Tibial nerve (tissue), 4 donors: ENCODE measurements around the gene CDK15. TPM values are rescaled to one million over a fixed set of nuclear protein-coding genes. Genes with fewer than 3 reads are reported as not detected.

Experiments
- DNase-seq, 2 donors: peaks; one replicate each; pipeline ENCODE4 v3.0.0-alpha.2; 2019; ENCODE audit warnings: low spot score in 2 of 2
- H3K27ac ChIP-seq, 4 donors: fragments of 200-600 bp; sonication (generic) in 3 of 4; one replicate each; pipeline ENCODE4 v1.5.1; 2017 to 2019; ENCODE audit warnings: mild to moderate bottlenecking in 1 of 4
- H3K27me3 ChIP-seq, 2 donors: fragments of 200-600 bp; sonication (generic) in 1 of 2; one replicate each; pipeline versions ENCODE4 v1.5.1 to v1.6.0; 2017 to 2019
- H3K36me3 ChIP-seq, 3 donors: fragments of 200-600 bp; sonication (generic); one replicate each; pipeline ENCODE4 v1.5.1; 2018 to 2019
- H3K4me1 ChIP-seq, 4 donors: fragments of 200-600 bp; sonication (generic) in 3 of 4; one replicate each; pipeline ENCODE4 v1.5.1; 2017 to 2019
- H3K4me3 ChIP-seq, 4 donors: fragments of 200-600 bp; sonication (generic) in 3 of 4; one replicate each; pipeline ENCODE4 v1.5.1; 2017 to 2019; ENCODE audit warnings: mild to moderate bottlenecking in 1 of 4, moderate library complexity in 1 of 4
- H3K9me3 ChIP-seq, 4 donors: fragments of 200-600 bp; sonication (generic) in 3 of 4; one replicate each; pipeline ENCODE4 v1.5.1; 2017 to 2019
- CTCF ChIP-seq, 5 experiments: fragments of 200-600 bp in 3 of 5; fragments of 450-650 bp in 2 of 5; sonication (generic) in 3 of 5; IDR thresholded peaks; one replicate each; pipeline ENCODE4 v1.5.1; 2016 to 2019; ENCODE audit warnings: antibody characterized with exemption in 5 of 5, mild to moderate bottlenecking in 3 of 5, moderate library complexity in 2 of 5
- EP300 ChIP-seq, 2 donors: sonication (generic); formaldehyde crosslinking; IDR thresholded peaks; one replicate each; pipeline ENCODE4 v1.6.1; 2017; ENCODE audit warnings: antibody characterized with exemption in 2 of 2, mild to moderate bottlenecking in 1 of 2
- POLR2A ChIP-seq, 2 donors: fragments of 450-650 bp; IDR thresholded peaks; one replicate each; pipeline ENCODE4 v1.6.1; 2017; ENCODE audit warnings: antibody characterized with exemption in 2 of 2, mild to moderate bottlenecking in 2 of 2, moderate library complexity in 2 of 2
- WGBS, 2 donors: methylation state at CpG; one replicate each; pipeline ENCODE4 v1.1.5; 2018; 5-methylcytosine and 5-hydroxymethylcytosine counted together
- total RNA-seq, 4 donors: library from RNA; depleted of rRNA; stranded (reverse); fragments of >200 nt; gene quantifications; one replicate each; pipeline ENCODE4 v1.1.0, GENCODE V29; 2016

Gene CDK15
- total RNA-seq, 4 donors from 2014 or later: 0.90 to 6.5 (median 1.4) TPM

- H3K4me3 ChIP-seq: no peak overlapping the region
- DNase-seq: no peak
- H3K36me3 ChIP-seq: no peaks in the 10 kb centered on the region
- no peaks in the 10 kb centered on the region for H3K27me3 ChIP-seq
- 77 to 93% methylated on average over 4 of the region's 4 CpGs for WGBS, 2 donors
- H3K27ac ChIP-seq: no peak overlapping the region
- TF ChIP-seq POLR2A (IDR thresholded peaks at IDR 0.05): no peak
- no peak for TF ChIP-seq CTCF (IDR thresholded peaks at IDR 0.05)
- no peak for TF ChIP-seq EP300 (IDR thresholded peaks at IDR 0.05)
- H3K4me1 ChIP-seq: no peaks in the 10 kb centered on the region
- H3K9me3 ChIP-seq: no peaks in the 10 kb centered on the region
Observed at GRCh38 chr2:201916565-201916964, 110.2 kb downstream of the CDK15 start.

GRCh38 chr2:201918616-201919307, 112.4 kb downstream of the CDK15 start:
- DNase-seq: no peak
- WGBS, 2 donors: 69% methylated on average over 10 of the region's 10 CpGs
- no peaks in the 10 kb centered on the region for H3K9me3 ChIP-seq
- H3K36me3 ChIP-seq: no peaks in the 10 kb centered on the region
- no peak overlapping the region for H3K27ac ChIP-seq
- H3K27me3 ChIP-seq: no peaks in the 10 kb centered on the region
- H3K4me3 ChIP-seq: no peak overlapping the region
- H3K4me1 ChIP-seq: no peaks in the 10 kb centered on the region
- TF ChIP-seq CTCF (IDR thresholded peaks at IDR 0.05): no peak
- no peak for TF ChIP-seq POLR2A (IDR thresholded peaks at IDR 0.05)
- no peak for TF ChIP-seq EP300 (IDR thresholded peaks at IDR 0.05)

- H3K4me3 ChIP-seq: no peak overlapping the region
- no peak overlapping the region for H3K27ac ChIP-seq
- DNase-seq: no peak
- no peaks in the 10 kb centered on the region for H3K4me1 ChIP-seq
- WGBS, 2 donors: 83 to 87% methylated on average over 6 of the region's 6 CpGs
- H3K9me3 ChIP-seq: no peaks in the 10 kb centered on the region
- no peak for TF ChIP-seq POLR2A (IDR thresholded peaks at IDR 0.05)
- TF ChIP-seq CTCF (IDR thresholded peaks at IDR 0.05): no peak
- TF ChIP-seq EP300 (IDR thresholded peaks at IDR 0.05): no peak
- no peaks in the 10 kb centered on the region for H3K27me3 ChIP-seq
- no peaks in the 10 kb centered on the region for H3K36me3 ChIP-seq
Observed at GRCh38 chr2:201919308-201919634, 112.9 kb downstream of the CDK15 start.

- DNase-seq: no peak
- Histone ChIP-seq H3K27ac (no peak overlapping the region), H3K36me3 (no peaks in the 10 kb centered on the region), H3K9me3 (no peaks in the 10 kb centered on the region), H3K27me3 (no peaks in the 10 kb centered on the region), H3K4me1 (no peaks in the 10 kb centered on the region), H3K4me3 (no peak overlapping the region)
- 72 to 75% methylated on average over 10 of the region's 10 CpGs for WGBS, 2 donors
- TF ChIP-seq EP300 (IDR thresholded peaks at IDR 0.05) (no peak), CTCF (IDR thresholded peaks at IDR 0.05) (no peak), POLR2A (IDR thresholded peaks at IDR 0.05) (no peak)
Observed at GRCh38 chr2:201923436-201924328, 117.3 kb downstream of the CDK15 start.

DNA sequence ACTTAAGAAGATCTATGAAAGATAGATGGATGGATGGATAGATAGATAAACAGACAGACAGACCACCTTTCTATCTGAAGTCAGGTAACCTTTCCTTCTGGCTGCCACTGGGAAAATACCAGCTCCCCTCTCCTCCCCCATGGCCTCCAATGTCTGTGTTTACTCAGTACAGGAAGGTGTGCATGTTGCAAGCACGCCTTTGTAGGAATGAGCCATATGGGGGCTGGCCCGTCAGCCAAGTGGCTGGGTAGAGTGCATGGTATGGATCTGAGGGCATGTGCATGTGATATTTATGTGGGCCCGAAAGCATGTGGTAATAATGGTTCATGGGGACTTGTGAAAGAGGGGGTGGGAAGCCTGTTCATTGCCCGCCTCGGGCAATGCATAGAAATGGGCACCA, 118.1 kb downstream of the CDK15 start:
- WGBS, 2 donors: 94% methylated on average over 5 of the region's 5 CpGs
- DNase-seq: no peak
- TF ChIP-seq POLR2A (IDR thresholded peaks at IDR 0.05): no peak
- no peak for TF ChIP-seq EP300 (IDR thresholded peaks at IDR 0.05)
- no peak for TF ChIP-seq CTCF (IDR thresholded peaks at IDR 0.05)
- Histone ChIP-seq H3K4me3 (no peak overlapping the region), H3K27ac (no peak overlapping the region), H3K4me1 (no peaks in the 10 kb centered on the region), H3K9me3 (no peaks in the 10 kb centered on the region), H3K27me3 (no peaks in the 10 kb centered on the region), H3K36me3 (no peaks in the 10 kb centered on the region)
